Endothelial cell of umbilical vein (primary cell): ENCODE results near the gene SYNPO2. TPM values are rescaled to one million over a fixed set of nuclear protein-coding genes. Genes with fewer than 3 reads are reported as not detected.

ENCODE experiments used
- BruUV-seq: library from RNA; stranded (reverse); fragments of 400-500 nt; replicated peaks from 2 replicates; lab custom pipeline; 2021; lab: Mats Ljungman, UMichigan
- CTCF ChIA-PET: fragments of 300-600, 350-600 bp; sonication (Branson Sonifier 250); formaldehyde crosslinking; loops from one replicate; lab custom pipeline; 2021; ENCODE audit warnings: antibody characterized with exemption, inconsistent platforms; lab: Charles Lee
- POLR2A ChIA-PET: fragments of 300-600, 350-600 bp; sonication (Branson Sonifier 250); formaldehyde crosslinking; loops from one replicate; lab custom pipeline; 2021; ENCODE audit warnings: antibody characterized with exemption, inconsistent platforms; lab: Charles Lee
- DNase-seq: peaks from one replicate; pipeline ENCODE4 v3.0.0-alpha.2; 2011; ENCODE audit warnings: low read depth, low spot score
- FAIRE-seq: peaks from 2 replicates; lab custom pipeline; 2011; peaks lifted over from hg19 to GRCh38; lab: Jason Lieb, UNC
- H2AFZ ChIP-seq: 2 replicates; pipeline ENCODE4 v1.6.0; 2012; ENCODE audit warnings: low read depth, low read length, control low read depth, inconsistent platforms
- H3K27ac ChIP-seq: 2 replicates; pipeline ENCODE4 v1.5.1; 2011; ENCODE audit warnings: low read depth, mild to moderate bottlenecking, control low read depth, low read length, moderate library complexity; ENCODE audit not compliant: insufficient read depth
- H3K27me3 ChIP-seq, 2 experiments: 2 replicates each; pipeline versions ENCODE4 v1.6.0 to v1.6.1; 2011; ENCODE audit warnings: low read length in 2 of 2, mixed read lengths in 1 of 2; ENCODE audit not compliant: control insufficient read depth in 2 of 2, insufficient read depth in 2 of 2
- H3K36me3 ChIP-seq, 2 experiments: 2 replicates in 1 of 2; 3 replicates in 1 of 2; pipeline ENCODE4 v1.5.1; 2011; ENCODE audit warnings: low read length in 2 of 2, mild to moderate bottlenecking in 1 of 2, moderate library complexity in 1 of 2; ENCODE audit not compliant: control insufficient read depth in 2 of 2, insufficient read depth in 2 of 2; ENCODE audit errors: extremely low read depth in 1 of 2
- H3K4me1 ChIP-seq: 3 replicates; pipeline ENCODE4 v1.5.1; 2011; ENCODE audit warnings: mild to moderate bottlenecking, low read length; ENCODE audit not compliant: control insufficient read depth, insufficient read depth; ENCODE audit errors: extremely low read depth
- H3K4me2 ChIP-seq: 2 replicates; pipeline ENCODE4 v1.6.1; 2011; ENCODE audit warnings: low read length, control low read depth, mixed read lengths; ENCODE audit not compliant: insufficient read depth
- H3K4me3 ChIP-seq, 3 experiments: fragments of 200-600 bp in 1 of 3; sonication (generic), shearing (Covaris generic) in 1 of 3; replicated peaks in 1 of 3; 2 replicates each; pipeline ENCODE4 v1.5.1; 2011 to 2016; ENCODE audit warnings: control low read depth in 3 of 3, low read length in 3 of 3, mild to moderate bottlenecking in 2 of 3, inconsistent platforms in 1 of 3, low read depth in 1 of 3, moderate library complexity in 1 of 3; ENCODE audit not compliant: insufficient read depth in 1 of 3
- H3K79me2 ChIP-seq: 2 replicates; pipeline ENCODE4 v1.6.0; 2012; ENCODE audit warnings: low read length, inconsistent platforms; ENCODE audit not compliant: control insufficient read depth, insufficient read depth
- H3K9ac ChIP-seq: replicated peaks from 2 replicates; pipeline ENCODE3; 2011; ENCODE audit warnings: low read length, control low read depth; ENCODE audit not compliant: insufficient read depth; ENCODE audit errors: extremely low read depth
- H3K9me1 ChIP-seq: replicated peaks from 3 replicates; pipeline ENCODE4 v1.6.0; 2011; ENCODE audit warnings: mild to moderate bottlenecking, low read length; ENCODE audit not compliant: control insufficient read depth, insufficient read depth; ENCODE audit errors: extremely low read depth
- H3K9me3 ChIP-seq: replicated peaks from 2 replicates; pipeline ENCODE4 v1.5.1; 2012; ENCODE audit warnings: low read length, inconsistent platforms; ENCODE audit not compliant: control insufficient read depth, insufficient read depth
- H4K20me1 ChIP-seq: replicated peaks from 2 replicates; pipeline ENCODE3; 2011; ENCODE audit warnings: mild to moderate bottlenecking, low read length; ENCODE audit not compliant: control insufficient read depth, insufficient read depth; ENCODE audit errors: extremely low read depth
- CTCF ChIP-seq, 2 donors: IDR thresholded peaks; 1 replicate in 1 of 2; 2 replicates in 1 of 2; pipeline ENCODE4 v1.5.1; 2011; ENCODE audit warnings: low read length in 2 of 2, mild to moderate bottlenecking in 2 of 2, moderate library complexity in 2 of 2, control low read depth in 1 of 2, inconsistent platforms in 1 of 2, low read depth in 1 of 2; ENCODE audit not compliant: insufficient read depth in 1 of 2; ENCODE audit errors: extremely low read depth in 1 of 2
- EZH2 ChIP-seq: IDR thresholded peaks from 2 replicates; pipeline ENCODE4 v1.6.1; 2012; ENCODE audit warnings: borderline replicate concordance, low read depth, mild to moderate bottlenecking, moderate library complexity, low read length, inconsistent platforms; ENCODE audit not compliant: severe bottlenecking
- FOS ChIP-seq: IDR thresholded peaks from 2 replicates; pipeline ENCODE4 v1.6.1; 2011; ENCODE audit warnings: mild to moderate bottlenecking, low read length, moderate library complexity, borderline replicate concordance; ENCODE audit not compliant: insufficient read depth
- GATA2 ChIP-seq: IDR thresholded peaks from 2 replicates; pipeline ENCODE4 v1.7.0; 2011; ENCODE audit warnings: low read depth, mild to moderate bottlenecking, moderate library complexity, mixed read lengths, low read length; ENCODE audit not compliant: insufficient read length, insufficient read depth
- JUN ChIP-seq: IDR thresholded peaks from 2 replicates; pipeline ENCODE4 v1.6.1; 2011; ENCODE audit warnings: borderline replicate concordance, low read depth; ENCODE audit not compliant: insufficient read length, insufficient read depth
- MAX ChIP-seq: IDR thresholded peaks from 2 replicates; pipeline ENCODE4 v1.6.1; 2011; ENCODE audit not compliant: insufficient read depth, insufficient read length
- MYC ChIP-seq: IDR thresholded peaks from one replicate; pipeline ENCODE4 v1.6.1; 2011; ENCODE audit warnings: mild to moderate bottlenecking, low read depth, low read length
- POLR2A ChIP-seq: IDR thresholded peaks from 2 replicates; pipeline ENCODE4 v1.6.1; 2012; ENCODE audit warnings: low read depth, mild to moderate bottlenecking, control low read depth, low read length
- POLR2AphosphoS5 ChIP-seq: IDR thresholded peaks from 2 replicates; pipeline ENCODE4 v1.6.1; 2012; ENCODE audit warnings: low read depth, mild to moderate bottlenecking, control low read depth, low read length, moderate library complexity; ENCODE audit not compliant: insufficient read depth
- dilution Hi-C: fragments of 300-500 bp; cut with MboI; formaldehyde crosslinking; loops from one replicate; pipeline ENCODE4 v1.15.0; 2019; ENCODE audit warnings: low sequenced_read_pairs; ENCODE audit not compliant: extremely low pct_ligation_motif_present
- intact Hi-C: fragments of 100-400 bp; cut with micrococcal nuclease; formaldehyde crosslinking; loops from one replicate; pipeline ENCODE4 v1.10.0; 2022
- polyA plus RNA-seq, 4 experiments: library from polyadenylated mRNA; depleted of rRNA in 3 of 4; stranded (reverse) in 3 of 4; unstranded in 1 of 4; fragments of >200 nt; gene quantifications; 2 replicates each; pipeline versions ENCODE4 v1.2.1 to v1.2.3, GENCODE V29; 2011 to 2012; ENCODE audit warnings: missing spikeins in 1 of 4
- total RNA-seq: library from RNA; stranded (reverse); gene quantifications from 2 replicates; pipeline ENCODE4 v1.2.3, GENCODE V29; 2021

SYNPO2 gene
- total and polyA plus RNA-seq, 2 donors (not counting 3 experiments of a cell fraction or from before 2014, with no cell fraction given), result 0.06 to 0.13 TPM

DNA sequence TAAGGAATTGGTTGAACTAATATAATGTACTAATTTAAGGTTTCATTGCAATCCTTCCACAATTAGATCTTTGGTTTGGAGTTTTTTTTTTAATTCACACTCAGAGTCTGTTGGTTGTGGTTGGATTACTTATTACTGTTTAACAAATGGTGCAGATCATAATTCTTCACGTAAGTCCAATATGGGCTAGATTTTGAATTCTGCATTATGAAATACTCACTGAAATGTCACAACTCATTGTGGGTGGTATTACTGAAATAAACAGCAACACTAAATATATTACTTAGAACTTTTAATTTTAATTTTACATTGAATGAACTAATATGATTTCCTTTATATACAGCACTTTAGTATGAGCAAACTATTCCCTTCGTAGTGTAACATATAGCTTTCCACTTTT lies 152.7 kb downstream of the SYNPO2 start:
- Histone ChIP-seq H3K36me3 (no peaks in the 10 kb centered on the region), H3K4me2 (no peak overlapping the region), H3K4me3 (no peak overlapping the region), H2AFZ (no peak overlapping the region), H3K4me1 (peaks cover 13% of the 10 kb centered on the region), H3K9me1 (no peaks in the 10 kb centered on the region), H3K9ac (no peak overlapping the region), H3K27me3 (no peaks in the 10 kb centered on the region), H3K9me3 (no peaks in the 10 kb centered on the region), H3K27ac (no peak overlapping the region), H4K20me1 (no peaks in the 10 kb centered on the region), H3K79me2 (no peaks in the 10 kb centered on the region)
- POLR2A ChIA-PET, result interaction anchor here (0.6 kb wide), 1 partner anchor 62 kb away, joined by 4 read pairs; no protein-coding TSS in a partner anchor
- no peak for FAIRE-seq
- intact Hi-C loops, result loop anchor here (5.0 kb wide), 1 partner anchor 411 kb away; no protein-coding TSS in a partner anchor
- CTCF ChIA-PET, result interaction anchor here (0.8 to 3.9 kb wide), 28 partner anchors 11 to 587 kb away, joined by 3 to 24 read pairs (median 4); partner anchors contain the start of genes PDE5A and USP53
- DNase-seq, result no peak
- TF ChIP-seq JUN (no peak), POLR2AphosphoS5 (no peak), MAX (no peak), MYC (no peak), POLR2A (no peak), FOS (no peak), EZH2 (no peak), GATA2 (no peak), CTCF (IDR thresholded peaks at IDR 0.05; ENCODE audit: extremely low read depth in 1 of 2, insufficient read depth in 1 of 2, low read depth in 1 of 2, low read length in 2 of 2) (no peak)
- dilution Hi-C loops, result no loop called here
- BruUV-seq, result no TSS peak
